Adipocyte (in vitro differentiated cells): Measurements from ENCODE around the gene RERE.

Experiments used
- DNase-seq: peaks from one replicate; pipeline ENCODE4 v3.0.0-alpha.2; 2015; ENCODE audit warnings: low read depth
- H3K27me3 ChIP-seq: replicated peaks from 2 replicates; pipeline ENCODE4 v1.7.0; 2013; ENCODE audit warnings: mild to moderate bottlenecking, low read length, moderate library complexity; ENCODE audit not compliant: control insufficient read depth, insufficient read depth
- H3K36me3 ChIP-seq: 2 replicates; pipeline ENCODE4 v1.7.0; 2013; ENCODE audit warnings: low read length, mild to moderate bottlenecking, moderate library complexity; ENCODE audit not compliant: control insufficient read depth, insufficient read depth, severe bottlenecking
- H3K4me1 ChIP-seq: 2 replicates; pipeline ENCODE4 v1.7.0; 2013; ENCODE audit warnings: mild to moderate bottlenecking, low read length, moderate library complexity; ENCODE audit not compliant: control insufficient read depth, insufficient read depth
- H3K4me3 ChIP-seq: 2 replicates; pipeline ENCODE4 v1.7.0; 2013; ENCODE audit warnings: mild to moderate bottlenecking, low read length, moderate library complexity
- H3K9ac ChIP-seq: 2 replicates; pipeline ENCODE4 v1.7.0; 2013; ENCODE audit warnings: mild to moderate bottlenecking, low read length, moderate library complexity
- H3K9me3 ChIP-seq: 2 replicates; pipeline ENCODE4 v1.7.0; 2013; ENCODE audit warnings: mild to moderate bottlenecking, low read length, moderate library complexity; ENCODE audit not compliant: control insufficient read depth

The RERE gene

GRCh38 chr1:8670371-8670818 is 147.0 kb downstream of the RERE start:
- peak; percentile 43 for DNase-seq
- Histone ChIP-seq H3K4me3 (no peak overlapping the region), H3K4me1 (peaks cover 38% of the 10 kb centered on the region), H3K9me3 (no peaks in the 10 kb centered on the region), H3K9ac (no peak overlapping the region), H3K27me3 (no peaks in the 10 kb centered on the region), H3K36me3 (no peaks in the 10 kb centered on the region)

DNA sequence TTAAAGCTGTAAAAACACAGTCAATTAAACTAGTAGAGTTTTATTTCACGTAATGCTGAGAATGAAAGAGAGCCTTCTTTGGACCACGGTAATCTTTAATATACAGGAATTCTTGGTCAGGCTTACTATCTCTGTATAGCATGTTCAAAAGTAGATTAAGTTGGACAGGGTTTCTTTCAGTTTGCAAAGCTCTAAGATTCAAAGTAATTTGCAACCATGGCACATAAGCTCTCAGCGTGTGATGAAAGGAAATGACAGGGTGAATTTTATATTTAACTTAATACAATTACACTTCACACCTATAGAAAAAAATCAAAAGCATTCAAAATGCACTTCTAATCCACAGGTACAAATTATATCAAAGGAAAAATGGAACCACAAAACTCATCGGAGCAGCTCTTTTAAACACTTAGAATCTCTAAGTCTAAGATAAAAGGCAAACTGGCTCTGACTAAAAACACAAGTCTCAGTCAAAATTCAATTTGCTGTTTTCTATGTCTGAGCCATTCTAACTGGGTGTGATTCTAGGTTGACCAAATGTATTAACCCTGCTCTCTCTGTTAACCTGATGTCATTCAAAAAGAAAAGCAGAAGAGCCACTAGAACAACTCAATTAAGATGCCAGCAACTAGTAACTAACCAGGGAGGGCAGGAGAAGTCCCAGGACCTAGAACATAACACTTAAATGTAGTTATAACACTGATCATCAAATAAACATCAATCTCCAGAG is 147.7 kb downstream of the RERE start:
- no peaks in the 10 kb centered on the region for H3K27me3 ChIP-seq
- H3K4me1 ChIP-seq, result peaks cover 34% of the 10 kb centered on the region
- H3K36me3 ChIP-seq, result no peaks in the 10 kb centered on the region
- no peak for DNase-seq
- H3K9ac ChIP-seq, result no peak overlapping the region
- H3K9me3 ChIP-seq, result no peaks in the 10 kb centered on the region
- H3K4me3 ChIP-seq, result no peak overlapping the region

GRCh38 chr1:8667869-8668594 is 149.4 kb downstream of the RERE start:
- Histone ChIP-seq H3K4me1 (peaks cover 44% of the 10 kb centered on the region), H3K36me3 (no peaks in the 10 kb centered on the region), H3K9me3 (no peaks in the 10 kb centered on the region), H3K4me3 (no peak overlapping the region), H3K9ac (no peak overlapping the region), H3K27me3 (no peaks in the 10 kb centered on the region)
- DNase-seq, result no peak

DNA sequence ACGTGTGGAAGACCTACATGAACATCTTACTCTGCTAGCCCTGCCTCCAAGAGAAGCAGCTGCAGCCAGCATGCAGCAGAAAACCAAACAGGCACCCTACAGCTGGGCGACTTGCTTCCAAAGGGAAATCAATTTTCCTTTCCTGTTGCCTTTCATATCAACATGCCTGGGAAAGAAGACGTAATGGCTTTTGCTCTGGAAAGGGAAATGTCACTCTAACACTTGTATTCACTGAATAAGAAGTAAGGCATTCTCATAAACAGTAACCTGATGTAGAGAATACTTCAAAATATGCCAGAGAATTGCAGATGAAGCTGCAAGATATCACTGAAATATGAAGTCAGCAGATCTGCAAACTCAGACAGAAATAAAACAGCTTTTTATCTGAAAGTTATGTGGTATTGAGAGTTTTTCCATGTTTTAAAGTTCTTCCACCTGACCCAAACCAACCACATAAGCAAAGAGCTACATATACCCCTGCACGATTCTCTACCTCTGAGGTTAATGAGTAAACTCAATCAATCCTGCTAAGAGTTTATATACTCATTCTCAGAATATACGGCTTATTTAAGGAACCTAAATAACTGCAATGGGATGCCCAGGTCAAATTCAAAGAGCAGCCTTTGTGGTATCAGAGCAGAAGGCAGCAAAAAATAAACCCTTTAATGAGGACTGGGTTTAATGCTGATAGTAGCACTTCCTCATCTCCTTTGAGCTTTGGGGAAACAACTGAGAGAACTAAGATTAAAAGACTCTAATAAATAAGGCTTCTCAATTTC is 150.9 kb downstream of the RERE start:
- Histone ChIP-seq H3K9me3 (no peaks in the 10 kb centered on the region), H3K4me3 (no peak overlapping the region), H3K9ac (no peak overlapping the region), H3K4me1 (peaks cover 52% of the 10 kb centered on the region), H3K27me3 (no peaks in the 10 kb centered on the region), H3K36me3 (no peaks in the 10 kb centered on the region)
- no peak for DNase-seq

DNA sequence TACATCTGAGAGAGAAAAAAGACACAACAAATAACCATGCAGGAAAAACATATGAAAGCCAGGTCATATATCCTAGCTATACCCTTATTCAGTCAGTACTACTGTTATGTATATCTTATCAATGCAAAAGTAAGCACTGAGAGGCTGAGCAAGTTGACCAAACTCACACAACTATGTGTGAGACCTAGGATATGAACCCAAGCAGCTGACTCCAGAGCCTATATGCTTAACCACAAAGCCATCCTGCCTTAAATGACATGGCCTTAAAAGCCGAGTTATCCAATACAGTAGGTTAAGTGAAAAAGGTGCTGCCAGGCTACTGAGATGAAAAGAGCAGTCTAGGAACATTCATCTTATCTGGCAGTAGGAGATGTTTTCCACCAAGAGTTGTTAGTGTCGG is 151.6 kb downstream of the RERE start:
- Histone ChIP-seq H3K4me1 (peaks cover 55% of the 10 kb centered on the region), H3K4me3 (no peak overlapping the region), H3K9ac (no peak overlapping the region), H3K9me3 (no peaks in the 10 kb centered on the region), H3K27me3 (no peaks in the 10 kb centered on the region), H3K36me3 (no peaks in the 10 kb centered on the region)
- no peak for DNase-seq

DNA sequence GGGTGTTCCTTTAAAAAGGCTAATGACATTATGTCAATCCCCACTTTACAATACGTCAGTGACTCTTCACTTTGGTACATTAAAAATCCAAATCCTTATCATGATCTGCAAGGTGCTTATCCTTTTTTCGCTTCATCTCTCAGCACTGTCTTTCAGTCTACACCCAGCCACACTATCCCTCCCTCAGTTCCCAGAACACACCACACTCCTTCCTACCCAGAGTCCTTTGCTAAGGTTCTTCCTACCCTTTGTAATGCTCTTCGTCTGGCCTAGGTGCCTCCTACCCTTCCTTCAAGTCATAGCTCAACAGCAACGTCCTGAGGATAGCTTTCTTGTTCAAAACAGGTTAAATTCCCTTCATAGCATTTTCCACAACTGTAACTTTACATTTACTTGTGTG is 152.6 kb downstream of the RERE start:
- peaks cover 55% of the 10 kb centered on the region for H3K4me1 ChIP-seq
- DNase-seq, result no peak
- H3K36me3 ChIP-seq, result no peaks in the 10 kb centered on the region
- no peaks in the 10 kb centered on the region for H3K27me3 ChIP-seq
- H3K9ac ChIP-seq, result no peak overlapping the region
- H3K4me3 ChIP-seq, result no peak overlapping the region
- no peaks in the 10 kb centered on the region for H3K9me3 ChIP-seq

- Histone ChIP-seq H3K4me1 (peaks cover 59% of the 10 kb centered on the region), H3K9me3 (no peaks in the 10 kb centered on the region), H3K36me3 (no peaks in the 10 kb centered on the region), H3K9ac (no peak overlapping the region), H3K27me3 (no peaks in the 10 kb centered on the region), H3K4me3 (peak overlapping the region; percentile 25)
- no peak for DNase-seq
These were observed 153.5 kb downstream of the RERE start for GRCh38 chr1:8663915-8664329.

- H3K36me3 ChIP-seq, result no peaks in the 10 kb centered on the region
- H3K27me3 ChIP-seq, result no peaks in the 10 kb centered on the region
- H3K9ac ChIP-seq, result no peak overlapping the region
- H3K4me3 ChIP-seq, result no peak overlapping the region
- H3K9me3 ChIP-seq, result no peaks in the 10 kb centered on the region
- H3K4me1 ChIP-seq, result peaks cover 55% of the 10 kb centered on the region
- no peak for DNase-seq
These were observed 154.2 kb downstream of the RERE start for GRCh38 chr1:8663090-8663802.

DNA sequence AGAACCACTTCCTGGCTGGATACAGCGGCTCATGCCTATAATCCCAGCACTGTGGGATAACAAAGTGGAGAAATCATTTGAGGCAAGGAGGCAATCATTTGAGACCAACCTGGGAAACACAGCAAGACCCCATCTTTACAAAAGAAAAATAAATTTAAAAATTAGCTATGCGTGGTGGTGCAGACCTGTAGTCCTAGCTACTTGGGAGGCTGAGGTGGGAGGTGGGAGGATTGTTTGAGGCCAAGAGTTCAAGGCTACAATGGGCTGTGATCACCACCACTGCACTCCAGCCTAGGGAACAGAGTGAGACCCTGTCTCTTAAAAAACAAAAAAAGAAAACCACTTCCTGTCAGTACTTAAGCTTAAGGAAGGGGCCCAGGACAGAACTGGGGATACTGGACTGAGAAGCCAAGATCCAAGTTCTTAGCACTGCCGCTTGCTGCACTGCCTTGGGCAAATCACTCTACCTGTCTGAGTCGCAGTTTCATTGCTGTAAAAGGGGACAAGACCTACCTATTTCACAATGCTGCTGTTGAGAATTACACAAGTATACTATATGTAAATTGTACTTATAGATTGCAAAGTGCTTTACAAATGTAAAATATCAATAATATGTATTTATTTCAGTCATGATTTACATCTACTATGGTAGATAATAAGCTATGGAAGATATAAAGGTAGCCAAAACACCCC is 154.9 kb downstream of the RERE start:
- H3K36me3 ChIP-seq, result no peaks in the 10 kb centered on the region
- no peak overlapping the region for H3K4me3 ChIP-seq
- no peak overlapping the region for H3K9ac ChIP-seq
- peaks cover 48% of the 10 kb centered on the region for H3K4me1 ChIP-seq
- H3K9me3 ChIP-seq, result no peaks in the 10 kb centered on the region
- no peaks in the 10 kb centered on the region for H3K27me3 ChIP-seq
- DNase-seq, result no peak

- peak overlapping the region; percentile 26 for H3K4me3 ChIP-seq
- H3K36me3 ChIP-seq, result no peaks in the 10 kb centered on the region
- peaks cover 46% of the 10 kb centered on the region for H3K4me1 ChIP-seq
- peak overlapping the region; percentile 49 for H3K9ac ChIP-seq
- no peaks in the 10 kb centered on the region for H3K27me3 ChIP-seq
- H3K9me3 ChIP-seq, result no peaks in the 10 kb centered on the region
- DNase-seq, result peak; percentile 68
These were observed 156.0 kb downstream of the RERE start for GRCh38 chr1:8661185-8662110.
